Stimulated activated CD4-positive, alpha-beta T cell treated with anti-CD3 and anti-CD28 coated beads, Interleukin-2, amount 100 ng/mL, for 4 hours (primary cell): Measurements from ENCODE around the gene TEX2.
"Not testable (repeated sequence)": the region's sequence is repeated elsewhere in the genome, so short reads cannot be mapped to it uniquely, and the experiment has no call there.

Source experiments
- DNase-seq: peaks from one replicate; pipeline ENCODE4 v3.0.0-alpha.2; 2020; ENCODE audit warnings: low read depth

TEX2 gene

DNA sequence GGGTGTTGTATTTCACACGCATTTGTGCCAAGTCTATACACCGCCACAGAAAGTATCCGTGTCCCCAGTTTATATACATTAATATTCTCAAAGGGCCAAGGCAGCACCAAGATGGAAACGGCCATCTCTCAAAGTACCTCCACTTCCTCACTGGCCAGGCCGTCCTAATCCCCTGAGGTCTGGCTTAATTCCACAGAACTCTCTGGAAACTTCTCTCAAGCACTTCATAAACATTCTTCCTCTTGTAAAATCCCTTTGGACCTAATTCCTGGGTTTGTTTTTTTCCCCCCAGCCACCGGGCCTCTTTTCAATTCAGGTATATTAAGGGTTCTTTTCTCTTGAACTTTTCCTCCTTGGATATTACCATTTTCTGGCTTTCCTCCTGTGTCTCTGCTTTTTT lies 128.1 kb downstream of the TEX2 start:
- no peak for DNase-seq

- no peak for DNase-seq
Observed at GRCh38 chr17:64134216-64134970, 128.7 kb downstream of the TEX2 start.

DNA sequence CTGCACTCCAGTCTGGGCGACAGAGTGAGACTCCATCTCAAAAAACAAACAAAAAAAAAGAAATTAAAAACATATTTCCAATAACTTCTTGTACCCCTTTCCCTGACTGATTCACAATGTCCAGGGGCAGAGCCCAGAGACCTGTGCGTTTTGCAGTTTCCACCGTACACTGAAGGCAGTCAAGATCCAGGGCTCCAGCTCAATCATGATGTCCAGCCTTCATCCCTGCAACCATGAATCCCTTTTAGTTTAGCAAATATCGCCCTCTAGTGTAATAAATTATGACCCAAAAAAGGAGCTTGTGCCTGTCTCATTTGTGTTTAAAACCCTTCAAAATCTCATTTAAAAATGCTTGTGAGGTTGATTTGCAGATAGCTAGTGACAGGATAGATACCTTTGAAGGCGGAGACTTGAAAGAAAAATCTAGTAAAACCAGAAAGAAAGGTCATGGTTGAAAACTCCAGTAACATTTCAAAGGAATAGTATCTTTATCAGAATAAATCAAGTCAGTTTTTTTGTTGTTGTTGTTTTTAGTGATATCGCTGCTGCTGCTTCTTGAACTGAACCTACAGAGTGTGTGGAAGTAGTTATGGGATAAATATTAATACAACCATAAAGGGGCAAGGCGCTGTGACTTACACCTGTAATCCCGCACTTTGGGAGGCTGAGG lies 129.4 kb downstream of the TEX2 start:
- DNase-seq: no peak

DNA sequence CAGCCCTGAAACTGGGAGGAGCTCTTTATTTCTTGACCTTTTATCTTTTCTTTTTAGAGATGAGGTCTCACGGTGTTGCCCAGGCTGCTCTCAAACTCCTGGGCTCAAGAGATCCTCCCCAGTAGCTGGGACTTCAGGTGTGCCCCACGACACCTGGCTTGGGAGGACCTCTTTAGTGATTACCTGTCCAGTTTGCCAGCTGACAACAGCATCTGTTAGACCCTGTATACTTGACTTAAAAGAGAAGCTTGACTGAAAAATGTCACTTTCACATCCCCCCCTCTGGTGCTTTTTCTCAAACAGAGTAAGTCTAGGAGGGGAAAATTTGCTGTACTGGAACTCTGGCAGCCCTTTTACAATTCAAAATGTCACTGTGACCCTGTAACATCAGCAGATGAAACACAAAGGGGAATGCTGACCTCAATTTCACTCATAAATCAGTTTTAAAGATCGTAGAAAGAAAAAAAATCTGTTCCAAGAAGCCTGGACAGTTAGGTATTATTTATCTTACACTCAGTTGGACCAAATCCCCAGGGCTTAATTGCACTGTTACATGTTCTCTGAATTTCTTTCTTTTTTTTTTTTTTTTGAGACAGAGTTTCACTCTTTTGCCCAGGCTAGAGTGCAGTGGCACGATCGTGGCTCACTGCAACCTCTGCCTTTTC lies 131.3 kb downstream of the TEX2 start:
- no peak for DNase-seq

GRCh38 chr17:64130559-64131001 lies 132.5 kb downstream of the TEX2 start:
- DNase-seq: peak; percentile 54

- peak; percentile 87 for DNase-seq
Observed at GRCh38 chr17:64129765-64130558, 133.1 kb downstream of the TEX2 start, which contains the start of gene ERN1. Gene ERN1, minus strand, starts transcription at chr17:64130144. Its CDS starts 115 bp downstream, at chr17:64130029.

DNA sequence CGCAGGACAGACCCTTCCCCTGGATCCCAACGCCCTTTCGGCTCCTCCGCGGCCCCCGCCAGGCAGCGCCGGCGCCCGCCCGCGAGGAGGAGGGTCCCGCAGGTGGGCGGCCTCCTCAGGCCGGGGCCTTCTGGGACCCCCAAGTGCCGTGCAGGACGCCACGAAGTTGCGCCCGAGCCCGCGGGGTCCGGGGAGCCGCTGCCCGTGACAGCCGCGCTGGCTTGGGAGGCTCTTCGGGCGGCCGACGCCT lies 133.6 kb downstream of the TEX2 start:
- DNase-seq: no peak

- DNase-seq: no peak
Observed at GRCh38 chr17:64128787-64129514, 134.1 kb downstream of the TEX2 start.

GRCh38 chr17:64126918-64127317 lies 136.1 kb downstream of the TEX2 start:
- DNase-seq: no peak

- no peak for DNase-seq
Observed at GRCh38 chr17:64125937-64126336, 137.1 kb downstream of the TEX2 start.

GRCh38 chr17:64124609-64125008 lies 138.5 kb downstream of the TEX2 start:
- no peak for DNase-seq

- no peak for DNase-seq
Observed at GRCh38 chr17:64123114-64123513, 139.9 kb downstream of the TEX2 start.

DNA sequence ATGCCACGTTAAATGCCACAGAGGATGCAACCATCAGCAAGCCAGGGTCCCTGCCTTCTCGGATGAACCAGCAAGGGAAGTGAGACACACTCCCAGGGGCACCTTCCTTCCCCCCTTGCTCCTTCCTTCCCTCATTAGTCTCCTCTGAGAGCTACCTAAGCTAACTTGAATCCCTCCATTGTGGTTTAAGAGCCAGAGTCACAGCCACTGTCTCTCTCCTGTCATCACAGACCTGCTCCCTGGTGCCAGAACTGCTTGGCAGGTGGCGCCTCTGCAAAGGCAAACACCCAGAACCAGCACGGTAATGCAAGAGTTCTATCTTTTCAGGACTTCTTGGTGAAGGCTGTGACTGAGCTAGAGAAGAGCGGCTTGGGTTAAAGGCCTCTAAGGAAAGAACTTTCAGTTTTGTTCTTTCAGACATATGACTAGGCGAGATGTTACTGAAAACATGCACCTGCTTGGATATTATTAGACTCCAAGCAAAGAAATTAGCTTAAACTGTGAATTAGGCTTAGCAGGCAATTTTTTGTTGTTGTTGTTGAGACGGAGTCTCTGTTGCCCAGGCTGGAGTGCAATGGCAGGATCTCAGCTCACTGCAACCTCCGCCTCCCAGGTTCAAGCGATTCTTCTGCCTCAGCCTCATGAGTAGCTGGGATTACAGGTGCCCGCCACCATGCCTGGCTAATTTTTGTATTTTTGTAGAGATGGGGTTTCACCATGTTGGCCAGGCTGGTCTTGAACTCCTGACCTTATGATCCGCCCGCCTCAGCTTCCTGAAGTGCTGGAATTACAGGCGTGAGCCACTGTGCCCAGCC lies 141.9 kb downstream of the TEX2 start:
- DNase-seq: not testable (repeated sequence)

DNA sequence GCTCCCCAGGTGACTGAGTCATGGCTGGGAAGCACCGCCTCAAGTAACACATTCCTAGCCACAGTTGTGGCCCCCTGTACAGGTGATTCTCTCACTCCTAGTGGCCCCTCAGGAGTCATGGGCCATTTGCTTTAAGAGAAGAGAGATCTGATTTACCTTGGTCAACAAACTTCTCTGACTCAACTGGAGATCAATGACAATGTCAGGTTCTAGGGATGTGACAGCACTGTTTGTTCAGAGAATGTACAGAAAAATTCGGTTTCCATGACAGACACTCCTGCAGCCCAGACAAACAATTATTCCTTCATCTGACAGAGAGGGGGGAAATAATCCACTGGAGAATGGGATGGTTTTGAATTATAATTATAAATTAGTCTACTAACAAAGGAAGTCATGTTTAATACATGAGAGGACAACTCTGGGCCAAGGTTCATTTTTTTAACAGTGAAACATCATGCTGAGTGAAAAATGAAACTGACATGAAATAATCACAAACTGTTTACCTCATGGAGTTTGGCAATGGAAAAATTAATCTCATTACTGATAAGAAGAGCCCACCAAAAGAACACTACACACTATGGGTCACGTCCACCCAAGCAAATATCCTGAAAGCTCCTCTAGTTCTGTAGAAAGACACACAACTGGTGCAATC lies 142.8 kb downstream of the TEX2 start:
- no peak for DNase-seq

- DNase-seq: no peak
Observed at GRCh38 chr17:64117981-64118979, 144.8 kb downstream of the TEX2 start.

- DNase-seq: no peak
Observed at GRCh38 chr17:64115822-64116534, 147.1 kb downstream of the TEX2 start.

GRCh38 chr17:64115043-64115698 lies 147.9 kb downstream of the TEX2 start:
- no peak for DNase-seq

GRCh38 chr17:64113006-64113405 lies 150.1 kb downstream of the TEX2 start:
- no peak for DNase-seq
